Esophagus (tissue), 2 donors: ENCODE data around the gene CLEC6A. TPM values are rescaled to one million over a fixed set of nuclear protein-coding genes. Genes with fewer than 3 reads are reported as not detected.

Experiments used
- H3K27ac ChIP-seq, 2 donors: one replicate each; pipeline ENCODE4 v1.5.1; 2013; ENCODE audit warnings: low read depth in 2 of 2, mild to moderate bottlenecking in 2 of 2, inconsistent platforms in 1 of 2, low read length in 1 of 2, moderate library complexity in 1 of 2
- H3K27me3 ChIP-seq, 2 donors: one replicate each; pipeline ENCODE4 v1.6.1; 2013; ENCODE audit warnings: low read length in 2 of 2, control low read depth in 1 of 2, mild to moderate bottlenecking in 1 of 2; ENCODE audit not compliant: insufficient read depth in 2 of 2, control insufficient read depth in 1 of 2
- H3K36me3 ChIP-seq, 2 donors: one replicate each; pipeline ENCODE4 v1.6.1; 2013; ENCODE audit warnings: low read length in 1 of 2; ENCODE audit not compliant: control insufficient read depth in 2 of 2, insufficient read depth in 2 of 2
- H3K4me1 ChIP-seq, 2 donors: one replicate each; pipeline ENCODE4 v1.6.1; 2013; ENCODE audit warnings: low read length in 1 of 2; ENCODE audit not compliant: control insufficient read depth in 2 of 2, insufficient read depth in 2 of 2
- H3K4me3 ChIP-seq, 2 donors: one replicate each; pipeline ENCODE4 v1.5.1; 2013; ENCODE audit warnings: low read length in 2 of 2, mild to moderate bottlenecking in 2 of 2, low read depth in 1 of 2, moderate library complexity in 1 of 2
- H3K9me3 ChIP-seq, 2 donors: one replicate each; pipeline ENCODE4 v1.6.1; 2013; ENCODE audit warnings: mild to moderate bottlenecking in 2 of 2, low read depth in 1 of 2, low read length in 1 of 2, moderate library complexity in 1 of 2; ENCODE audit not compliant: control insufficient read depth in 2 of 2, insufficient read depth in 1 of 2
- WGBS, 2 donors: extraction: QIAGEN DNeasy Blood & Tissue Kit; methylation state at CpG; one replicate each; pipeline ENCODE4 v1.1.7; 2013; 5-methylcytosine and 5-hydroxymethylcytosine counted together
- polyA plus RNA-seq, 2 donors: library from polyadenylated mRNA; stranded (reverse); fragments of 200-250 nt; gene quantifications; one replicate each; pipeline ENCODE4 v1.2.3, GENCODE V29; 2013
- donor health status: healthy with polysubstance abuse.
- donor health status: Bipolar disorder and iron deficiency.

Gene CLEC6A
- polyA plus RNA-seq, 2 donors = not detected

GRCh38 chr12:8508910-8509841 lies 53.4 kb downstream of the CLEC6A start:
- Histone ChIP-seq H3K27me3 (no peaks in the 10 kb centered on the region), H3K27ac (no peak overlapping the region), H3K36me3 (no peaks in the 10 kb centered on the region), H3K4me1 (no peaks in the 10 kb centered on the region), H3K9me3 (no peaks in the 10 kb centered on the region), H3K4me3 (no peak overlapping the region)
- WGBS, 2 donors = 61 to 63% methylated on average over 12 of the region's 12 CpGs

- no peaks in the 10 kb centered on the region for H3K9me3 ChIP-seq
- no peaks in the 10 kb centered on the region for H3K4me1 ChIP-seq
- 82 to 83% methylated on average over 4 of the region's 4 CpGs for WGBS, 2 donors
- H3K36me3 ChIP-seq = no peaks in the 10 kb centered on the region
- no peaks in the 10 kb centered on the region for H3K27me3 ChIP-seq
- H3K27ac ChIP-seq = no peak within 1 kb of the TSS
- no peak within 1 kb of the TSS for H3K4me3 ChIP-seq
Observed at GRCh38 chr12:8513256-8513655, 57.5 kb downstream of the CLEC6A start, which contains the start of gene CLEC4D. Gene CLEC4D (plus strand): TSS chr12:8513503. CDS start chr12:8513733, 230 bp downstream.

DNA sequence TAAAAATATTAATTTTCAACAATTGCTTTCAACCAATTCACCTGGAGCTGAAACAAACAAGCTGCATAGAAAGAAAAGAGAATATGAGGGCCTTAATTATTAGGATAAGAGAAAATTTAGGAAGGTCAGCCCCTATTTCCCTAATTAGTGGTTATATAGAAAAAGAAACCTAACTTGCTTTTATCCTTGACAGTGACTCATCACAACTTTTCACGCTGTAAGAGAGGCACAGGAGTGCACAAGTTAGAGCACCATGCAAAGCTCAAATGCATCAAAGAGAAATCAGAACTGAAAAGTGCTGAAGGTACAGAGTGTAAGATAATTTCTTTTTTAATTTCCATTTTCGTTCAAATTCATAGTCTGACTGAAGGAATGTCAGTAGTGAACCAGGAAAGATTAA lies 62.2 kb downstream of the CLEC6A start:
- Histone ChIP-seq H3K36me3 (no peaks in the 10 kb centered on the region), H3K4me3 (no peak overlapping the region), H3K27ac (no peak overlapping the region), H3K27me3 (no peaks in the 10 kb centered on the region), H3K4me1 (no peaks in the 10 kb centered on the region), H3K9me3 (no peaks in the 10 kb centered on the region)
- WGBS, 2 donors = 51 to 62% methylated on average over 2 of the region's 2 CpGs

DNA sequence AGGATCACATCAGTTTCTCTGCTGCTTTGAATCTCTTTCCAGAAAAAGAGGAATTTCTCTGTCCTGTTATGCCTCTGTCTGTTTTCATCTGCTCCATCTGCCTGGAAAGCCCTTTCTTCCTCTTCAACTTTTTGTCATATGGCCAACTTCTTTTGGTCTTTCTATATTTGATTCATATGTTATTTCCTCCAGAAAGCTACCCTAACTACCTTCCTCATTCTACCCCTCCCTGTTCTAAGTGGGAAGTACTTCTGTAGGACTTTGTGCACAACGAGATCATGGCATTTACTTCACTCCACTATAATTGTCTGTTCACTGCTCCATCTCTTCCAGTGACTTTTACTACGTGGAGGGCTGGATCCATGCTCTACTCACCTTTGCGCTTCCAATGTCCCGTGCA lies 63.4 kb downstream of the CLEC6A start:
- H3K27me3 ChIP-seq = no peaks in the 10 kb centered on the region
- H3K36me3 ChIP-seq = no peaks in the 10 kb centered on the region
- H3K4me1 ChIP-seq = no peaks in the 10 kb centered on the region
- H3K4me3 ChIP-seq = no peak overlapping the region
- no peak overlapping the region for H3K27ac ChIP-seq
- no peaks in the 10 kb centered on the region for H3K9me3 ChIP-seq
- 75 to 80% methylated on average over 4 of the region's 4 CpGs for WGBS, 2 donors

- Histone ChIP-seq H3K36me3 (no peaks in the 10 kb centered on the region), H3K4me3 (no peak overlapping the region), H3K27ac (no peak overlapping the region), H3K9me3 (no peaks in the 10 kb centered on the region), H3K27me3 (no peaks in the 10 kb centered on the region), H3K4me1 (no peaks in the 10 kb centered on the region)
- WGBS, 2 donors = 67 to 74% methylated on average over 30 of the region's 30 CpGs
Observed at GRCh38 chr12:8527250-8528130, 71.7 kb downstream of the CLEC6A start.

Other genes starting within 250 kb of the CLEC6A start
- under 1 TPM; 0.13 to 0.18 TPM for gene FAM90A1, start 228.3 kb upstream of the CLEC6A start, polyA plus RNA-seq
- under 1 TPM in 1 of 2 donors, not detected in 1; 0.02 TPM for gene CLEC4D, start 57.5 kb downstream of the CLEC6A start, polyA plus RNA-seq
- gene CLEC4E, start 84.9 kb downstream of the CLEC6A start, polyA plus RNA-seq = under 1 TPM; 0.26 to 0.37 TPM
- not detected for gene AICDA, start 156.9 kb downstream of the CLEC6A start, polyA plus RNA-seq
- gene MFAP5, start 206.9 kb downstream of the CLEC6A start, polyA plus RNA-seq = 1 to 10 TPM; 3.5 to 4.5 TPM
- gene RIMKLB, start 242.0 kb downstream of the CLEC6A start, polyA plus RNA-seq = 10 to 100 TPM; 11.2 to 22.5 TPM